DMS 273 (cell line): ENCODE measurements around the gene POLE.

Experiments used
- DNase-seq: peaks from one replicate; lab custom pipeline; 2025; ENCODE audit not compliant: unreplicated experiment; lab: John Stamatoyannopoulos, UW

Gene POLE

GRCh38 chr12:132632521-132633228 lies 54.5 kb downstream of the POLE start:
- no peak for DNase-seq

- no peak for DNase-seq
These were observed 55.5 kb downstream of the POLE start for GRCh38 chr12:132631666-132632065.

GRCh38 chr12:132630672-132631071 lies 56.5 kb downstream of the POLE start:
- no peak for DNase-seq

- no peak for DNase-seq
These were observed 57.8 kb downstream of the POLE start for GRCh38 chr12:132629330-132629729.

GRCh38 chr12:132625731-132626430 lies 61.3 kb downstream of the POLE start:
- DNase-seq, result no peak

GRCh38 chr12:132624910-132625630 lies 62.1 kb downstream of the POLE start:
- no peak for DNase-seq

GRCh38 chr12:132624186-132624855 lies 62.8 kb downstream of the POLE start:
- DNase-seq, result no peak

GRCh38 chr12:132623072-132623869 lies 63.9 kb downstream of the POLE start:
- peak; percentile 45 for DNase-seq

GRCh38 chr12:132622437-132623071 lies 64.6 kb downstream of the POLE start:
- DNase-seq, result peak; percentile 25

GRCh38 chr12:132621657-132622435 lies 65.3 kb downstream of the POLE start:
- no peak for DNase-seq

- no peak for DNase-seq
These were observed 66.1 kb downstream of the POLE start for GRCh38 chr12:132620899-132621656.

- DNase-seq, result no peak
These were observed 66.8 kb downstream of the POLE start for GRCh38 chr12:132620113-132620898.

- DNase-seq, result peak; percentile 25
These were observed 67.6 kb downstream of the POLE start for GRCh38 chr12:132619386-132620112.

- DNase-seq, result no peak
These were observed 68.1 kb downstream of the POLE start for GRCh38 chr12:132619071-132619385.

- DNase-seq, result no peak
These were observed 68.5 kb downstream of the POLE start, which contains the start of gene P2RX2 for GRCh38 chr12:132618683-132619043. Gene P2RX2, plus strand, starts transcription at chr12:132618776. Its CDS starts 41 bp downstream, at chr12:132618817.

- DNase-seq, result peak; percentile 53
These were observed 69.1 kb downstream of the POLE start for GRCh38 chr12:132617822-132618682.
